ENCODE results near the gene KIF25.

KIF25 gene

DNA sequence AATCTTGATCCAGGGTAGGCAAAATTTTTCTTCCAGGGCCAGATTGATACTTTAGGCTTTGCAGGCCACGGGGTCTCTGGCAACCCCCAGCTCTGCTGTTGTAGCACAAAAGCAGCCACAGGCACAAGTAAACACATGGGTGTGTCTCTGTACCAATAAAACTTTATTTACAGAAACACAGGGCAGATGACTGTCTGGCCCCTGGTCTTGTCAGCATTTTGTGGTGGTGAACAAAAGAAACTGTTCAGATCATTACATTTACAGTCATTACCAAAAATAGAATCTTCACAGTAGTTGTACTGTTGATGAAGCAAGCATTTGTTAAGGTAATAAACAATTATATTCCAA, 45.0 kb upstream of the KIF25 start:
- TF ChIP-seq MAX (IDR thresholded peaks at IDR 0.05; ENCODE audit: low read depth, low read length) (no peak), POLR2A (IDR thresholded peaks at IDR 0.05; ENCODE audit: extremely low read depth, insufficient read length) (no peak), MYC (IDR thresholded peaks at IDR 0.05; ENCODE audit: low read depth, low read length) (no peak)
- TF ChIP-seq, protein P1, sequence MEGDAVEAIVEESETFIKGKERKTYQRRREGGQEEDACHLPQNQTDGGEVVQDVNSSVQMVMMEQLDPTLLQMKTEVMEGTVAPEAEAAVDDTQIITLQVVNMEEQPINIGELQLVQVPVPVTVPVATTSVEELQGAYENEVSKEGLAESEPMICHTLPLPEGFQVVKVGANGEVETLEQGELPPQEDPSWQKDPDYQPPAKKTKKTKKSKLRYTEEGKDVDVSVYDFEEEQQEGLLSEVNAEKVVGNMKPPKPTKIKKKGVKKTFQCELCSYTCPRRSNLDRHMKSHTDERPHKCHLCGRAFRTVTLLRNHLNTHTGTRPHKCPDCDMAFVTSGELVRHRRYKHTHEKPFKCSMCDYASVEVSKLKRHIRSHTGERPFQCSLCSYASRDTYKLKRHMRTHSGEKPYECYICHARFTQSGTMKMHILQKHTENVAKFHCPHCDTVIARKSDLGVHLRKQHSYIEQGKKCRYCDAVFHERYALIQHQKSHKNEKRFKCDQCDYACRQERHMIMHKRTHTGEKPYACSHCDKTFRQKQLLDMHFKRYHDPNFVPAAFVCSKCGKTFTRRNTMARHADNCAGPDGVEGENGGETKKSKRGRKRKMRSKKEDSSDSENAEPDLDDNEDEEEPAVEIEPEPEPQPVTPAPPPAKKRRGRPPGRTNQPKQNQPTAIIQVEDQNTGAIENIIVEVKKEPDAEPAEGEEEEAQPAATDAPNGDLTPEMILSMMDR (IDR thresholded peaks at IDR 0.05; ENCODE audit: low read depth, low read length) = no peak
- DNase-seq (ENCODE audit: low read depth) = no peak
- H3K4me3 ChIP-seq (ENCODE audit: low read depth, low read length) = no peak overlapping the region

DNA sequence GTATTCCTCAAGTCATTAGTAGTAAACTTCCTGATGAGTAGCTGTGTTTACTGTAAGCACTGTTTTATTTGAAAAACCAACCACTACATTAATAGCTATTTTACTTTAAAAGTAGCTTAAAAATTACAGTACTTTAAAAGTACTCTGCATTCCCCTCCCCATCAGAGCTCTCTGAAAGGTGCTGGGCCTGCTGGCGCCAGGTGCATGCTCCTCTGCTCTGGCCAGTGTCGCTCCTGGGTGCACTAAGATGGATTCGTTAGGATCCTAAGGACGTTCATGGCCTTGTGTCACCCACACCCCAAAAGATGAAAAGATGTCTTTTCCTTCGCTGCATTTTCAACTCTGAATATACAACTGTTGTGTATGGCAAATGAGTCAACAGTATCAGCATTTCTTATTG, 43.9 kb upstream of the KIF25 start:
- H3K4me3 ChIP-seq (ENCODE audit: low read depth, low read length) = no peak overlapping the region
- no peak for DNase-seq (ENCODE audit: low read depth)
- TF ChIP-seq, protein P1 (IDR thresholded peaks at IDR 0.05; ENCODE audit: low read depth, low read length) = no peak
- TF ChIP-seq POLR2A (IDR thresholded peaks at IDR 0.05; ENCODE audit: extremely low read depth, insufficient read length) (no peak), MYC (IDR thresholded peaks at IDR 0.05; ENCODE audit: low read depth, low read length) (no peak), MAX (IDR thresholded peaks at IDR 0.05; ENCODE audit: low read depth, low read length) (no peak)

DNA sequence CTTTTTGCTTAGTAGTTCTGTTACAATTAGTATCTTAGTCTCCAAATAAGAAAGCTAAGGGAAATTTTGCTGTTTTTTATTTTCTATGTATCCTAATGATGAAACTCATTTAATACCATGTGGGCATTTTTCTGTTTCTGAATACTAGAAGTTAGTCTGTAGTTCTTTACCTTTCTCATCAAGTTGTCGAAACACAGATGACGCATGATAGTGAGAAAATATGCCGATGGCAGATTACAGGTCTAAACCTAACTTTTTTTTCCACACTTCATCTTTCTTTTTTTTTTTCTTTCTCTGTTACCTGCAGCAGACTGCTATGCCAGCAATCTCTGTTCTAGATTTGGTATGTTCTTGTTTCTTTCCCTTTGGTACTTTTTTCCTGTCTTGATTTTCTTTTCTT, 43.3 kb upstream of the KIF25 start:
- H3K4me3 ChIP-seq (ENCODE audit: low read depth, low read length) = no peak overlapping the region
- no peak for DNase-seq (ENCODE audit: low read depth)
- TF ChIP-seq MAX (IDR thresholded peaks at IDR 0.05; ENCODE audit: low read depth, low read length) (no peak), MYC (IDR thresholded peaks at IDR 0.05; ENCODE audit: low read depth, low read length) (no peak), POLR2A (IDR thresholded peaks at IDR 0.05; ENCODE audit: extremely low read depth, insufficient read length) (no peak)

DNA sequence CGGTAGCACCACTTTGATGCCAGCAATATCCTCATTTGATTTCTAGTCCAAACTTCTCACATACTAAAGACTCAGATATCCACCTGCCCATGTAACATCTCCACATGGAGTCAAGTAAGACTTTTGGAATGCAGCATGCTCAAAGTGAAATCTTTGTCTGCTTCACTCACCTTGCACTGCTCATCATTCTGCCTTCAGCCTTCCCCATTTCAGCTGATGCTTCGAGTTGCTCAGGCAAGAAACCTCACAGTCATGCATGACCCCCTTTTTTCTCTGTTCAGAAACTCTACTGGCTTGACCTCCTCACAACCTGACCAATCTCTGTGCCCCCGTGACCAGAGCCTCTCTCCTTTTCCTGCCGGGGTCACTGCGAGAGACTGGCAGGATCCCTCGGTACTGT, 41.0 kb upstream of the KIF25 start:
- TF ChIP-seq, protein P1 (IDR thresholded peaks at IDR 0.05; ENCODE audit: low read depth, low read length) = no peak
- no peak for TF ChIP-seq MYC (IDR thresholded peaks at IDR 0.05; ENCODE audit: low read depth, low read length)
- no peak for TF ChIP-seq POLR2A (IDR thresholded peaks at IDR 0.05; ENCODE audit: extremely low read depth, insufficient read length)
- no peak for TF ChIP-seq MAX (IDR thresholded peaks at IDR 0.05; ENCODE audit: low read depth, low read length)
- no peak for DNase-seq (ENCODE audit: low read depth)
- H3K4me3 ChIP-seq (ENCODE audit: low read depth, low read length) = no peak overlapping the region

DNA sequence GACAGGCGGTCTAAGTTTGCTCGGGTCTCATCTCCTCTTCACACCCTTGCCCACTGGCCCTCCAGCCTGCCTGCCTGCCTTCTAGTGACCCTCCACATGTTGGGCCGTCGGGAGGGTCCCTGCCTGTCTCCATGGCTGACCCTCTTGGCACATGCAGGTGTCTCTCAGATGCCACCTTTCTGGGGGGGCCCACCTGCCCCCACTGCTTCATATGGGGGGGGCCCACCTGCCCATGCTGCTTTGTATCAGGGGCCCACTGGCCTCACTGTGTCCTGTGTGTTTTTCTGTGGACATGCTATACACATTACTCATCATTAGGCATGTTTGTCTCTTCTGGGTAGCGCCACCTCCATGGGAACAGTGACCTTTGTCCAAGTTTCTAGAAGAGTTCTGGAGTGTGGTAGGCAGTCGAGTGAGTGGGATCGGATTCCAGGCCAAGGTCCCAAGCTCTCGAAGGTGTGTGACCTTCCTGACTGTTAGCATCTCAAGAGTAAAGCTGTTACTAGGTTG, 40.4 kb upstream of the KIF25 start:
- no peak overlapping the region for H3K4me3 ChIP-seq (ENCODE audit: low read depth, low read length)
- no peak for TF ChIP-seq POLR2A (IDR thresholded peaks at IDR 0.05; ENCODE audit: extremely low read depth, insufficient read length)
- TF ChIP-seq, protein P1 (IDR thresholded peaks at IDR 0.05; ENCODE audit: low read depth, low read length) = no peak
- TF ChIP-seq MYC (IDR thresholded peaks at IDR 0.05; ENCODE audit: low read depth, low read length) = no peak
- no peak for TF ChIP-seq MAX (IDR thresholded peaks at IDR 0.05; ENCODE audit: low read depth, low read length)
- no peak for DNase-seq (ENCODE audit: low read depth)

DNA sequence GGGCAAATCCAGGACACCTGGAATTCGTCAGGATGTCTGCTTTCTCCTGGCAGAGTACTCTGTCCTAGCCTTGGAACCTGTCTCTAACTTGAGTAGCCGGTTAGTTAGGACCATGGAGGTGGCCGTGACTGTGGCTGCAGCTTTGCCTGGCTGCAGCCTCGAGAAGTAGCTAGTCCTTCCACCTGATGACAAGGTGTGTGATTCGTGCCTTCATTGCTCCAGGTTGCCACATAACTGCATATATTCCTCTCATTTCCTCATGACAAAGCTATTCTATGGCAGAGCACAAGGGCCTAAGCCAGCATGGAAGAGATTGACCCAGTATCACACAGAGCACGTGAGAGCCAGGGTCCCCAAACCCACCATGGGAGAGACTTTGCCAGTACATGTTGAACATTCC, 39.8 kb upstream of the KIF25 start:
- DNase-seq (ENCODE audit: low read depth) = no peak
- TF ChIP-seq POLR2A (IDR thresholded peaks at IDR 0.05; ENCODE audit: extremely low read depth, insufficient read length) = no peak
- H3K4me3 ChIP-seq (ENCODE audit: low read depth, low read length) = no peak overlapping the region

DNA sequence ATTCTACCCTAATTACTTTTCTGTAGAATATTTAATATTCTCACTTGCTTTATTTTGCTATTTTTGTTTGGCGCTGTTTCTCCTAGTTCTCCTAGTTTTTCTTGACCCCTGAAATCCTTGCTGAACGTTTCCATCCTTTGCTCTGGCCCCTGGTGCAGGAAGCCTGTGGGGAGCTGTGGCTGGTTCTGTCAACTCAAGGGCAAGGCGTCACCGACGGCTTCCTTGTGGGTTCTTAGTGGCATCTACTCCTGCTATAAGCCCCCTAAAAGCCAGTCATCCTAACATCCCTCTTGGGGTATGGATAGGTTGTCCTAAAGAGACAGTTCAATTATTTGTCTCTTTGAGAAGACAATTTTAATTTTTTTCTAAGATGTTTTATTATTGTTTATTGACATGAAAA, 36.9 kb upstream of the KIF25 start:
- no peak overlapping the region for H3K4me3 ChIP-seq (ENCODE audit: low read depth, low read length)
- DNase-seq (ENCODE audit: low read depth) = no peak
- TF ChIP-seq, protein P1 (IDR thresholded peaks at IDR 0.05; ENCODE audit: low read depth, low read length) = no peak
- no peak for TF ChIP-seq POLR2A (IDR thresholded peaks at IDR 0.05; ENCODE audit: extremely low read depth, insufficient read length)
- no peak for TF ChIP-seq MAX (IDR thresholded peaks at IDR 0.05; ENCODE audit: low read depth, low read length)
- TF ChIP-seq MYC (IDR thresholded peaks at IDR 0.05; ENCODE audit: low read depth, low read length) = no peak
